NB4 (cell line): ENCODE data around the gene MAD1L1.

Source experiments
- DNase-seq: peaks from one replicate; pipeline ENCODE4 v3.0.0; 2010; ENCODE audit warnings: low read depth
- H3K4me3 ChIP-seq: one replicate; pipeline ENCODE4 v1.5.1; 2011; ENCODE audit warnings: mild to moderate bottlenecking, low read depth, low read length, moderate library complexity
- CTCF ChIP-seq: IDR thresholded peaks from one replicate; pipeline ENCODE4 v1.5.1; 2012; ENCODE audit warnings: low read depth, low read length
- MYC ChIP-seq: IDR thresholded peaks from 2 replicates; pipeline ENCODE4 v1.6.1; 2011; ENCODE audit warnings: low read depth, low read length
- POLR2A ChIP-seq: IDR thresholded peaks from 2 replicates; pipeline ENCODE4 v1.6.1; 2011; ENCODE audit warnings: mild to moderate bottlenecking; ENCODE audit not compliant: insufficient read length; ENCODE audit errors: extremely low read depth
- TF ChIP-seq, protein P1 (sequence below): IDR thresholded peaks from 2 replicates; pipeline ENCODE4 v1.6.1; 2011; ENCODE audit warnings: low read depth, low read length

The MAD1L1 gene

DNA sequence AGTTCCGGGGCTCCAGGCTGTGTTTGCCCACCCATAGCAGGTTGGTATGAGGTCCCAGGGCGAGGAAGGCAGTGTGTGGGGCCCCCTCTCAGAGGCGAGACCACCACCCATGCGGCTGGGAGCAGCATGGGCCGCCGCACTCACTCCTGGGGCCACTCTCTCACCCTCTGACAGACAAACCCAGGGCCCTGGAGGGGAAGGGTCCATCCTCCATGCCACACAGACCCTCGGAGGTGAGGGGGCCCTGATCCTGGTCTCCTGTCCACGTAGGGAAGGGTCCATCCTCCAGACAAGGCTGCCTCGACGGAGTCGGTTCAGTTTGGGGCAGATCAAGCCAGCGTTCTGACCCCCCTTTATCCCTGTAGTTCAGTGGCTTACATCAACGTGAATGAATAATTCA is 331.9 kb downstream of the MAD1L1 start:
- TF ChIP-seq POLR2A = no peak
- no peak overlapping the region for H3K4me3 ChIP-seq
- DNase-seq = no peak

DNA sequence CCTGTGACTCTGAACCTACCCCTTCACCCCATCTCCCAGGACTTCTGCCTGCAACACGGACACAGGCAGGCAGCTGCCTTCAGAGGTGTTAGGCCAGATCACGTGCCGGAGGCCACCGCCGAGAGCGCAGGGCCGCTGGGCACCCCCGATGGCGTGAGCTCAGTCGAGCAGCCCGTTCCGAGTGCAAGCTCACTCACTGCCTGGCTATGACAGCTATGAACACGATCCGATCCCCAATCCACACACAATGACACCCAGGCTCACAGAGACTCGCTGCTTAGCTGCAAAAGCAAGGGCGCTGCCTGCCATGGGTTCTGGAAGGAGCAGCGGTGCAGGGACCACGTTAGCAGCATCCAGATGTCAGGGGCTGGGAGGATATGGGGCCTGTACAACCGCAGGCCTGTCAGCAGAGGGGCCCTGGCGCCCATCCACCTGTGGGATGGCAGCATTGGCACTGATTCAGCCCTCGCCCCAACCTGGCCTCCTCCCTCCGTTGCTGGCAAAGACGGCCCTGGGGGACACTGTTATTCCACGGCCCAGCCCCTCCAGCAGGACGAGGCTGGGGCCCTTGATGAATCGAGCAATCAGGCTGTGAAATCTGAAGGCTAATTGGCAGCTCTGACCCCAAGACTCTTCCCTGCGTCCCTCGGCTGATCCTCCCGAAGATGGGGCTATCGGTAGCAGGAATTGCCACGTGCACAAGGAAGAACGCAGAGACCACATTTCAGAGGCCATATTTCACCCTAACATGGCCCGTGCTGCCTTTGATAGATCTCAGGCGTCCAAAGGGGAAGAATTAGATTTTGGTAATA is 332.6 kb downstream of the MAD1L1 start:
- TF ChIP-seq, protein P1, sequence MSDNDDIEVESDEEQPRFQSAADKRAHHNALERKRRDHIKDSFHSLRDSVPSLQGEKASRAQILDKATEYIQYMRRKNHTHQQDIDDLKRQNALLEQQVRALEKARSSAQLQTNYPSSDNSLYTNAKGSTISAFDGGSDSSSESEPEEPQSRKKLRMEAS = no peak
- no peak for TF ChIP-seq MYC
- TF ChIP-seq CTCF = no peak
- TF ChIP-seq POLR2A = no peak
- DNase-seq = no peak
- H3K4me3 ChIP-seq = no peak overlapping the region

DNA sequence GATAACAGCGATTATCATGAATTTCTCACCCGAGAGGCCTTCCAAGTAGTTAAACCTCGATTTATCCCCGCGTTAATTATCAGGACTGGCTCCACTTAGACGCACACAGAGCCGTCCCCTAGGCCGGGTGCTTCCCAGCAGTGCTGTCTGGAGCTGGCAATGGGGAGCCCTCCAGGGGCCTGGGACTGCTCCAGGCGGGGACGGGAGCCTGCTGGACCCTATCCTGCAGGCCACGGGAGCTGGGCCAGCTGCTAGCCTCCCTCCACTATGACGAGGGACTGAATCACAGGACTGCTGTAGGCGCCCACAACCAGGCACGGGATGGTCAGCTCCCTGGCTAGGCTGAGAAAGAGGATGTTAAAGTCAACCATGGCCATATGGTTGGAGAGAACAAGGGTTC is 333.5 kb downstream of the MAD1L1 start:
- DNase-seq = no peak
- TF ChIP-seq, protein P1 = no peak
- no peak for TF ChIP-seq MYC
- TF ChIP-seq CTCF = no peak
- no peak for TF ChIP-seq POLR2A

GRCh38 chr7:1898628-1899185 is 334.0 kb downstream of the MAD1L1 start:
- H3K4me3 ChIP-seq = no peak overlapping the region
- TF ChIP-seq, protein P1 = no peak
- TF ChIP-seq CTCF (no peak), POLR2A (no peak), MYC (no peak)
- no peak for DNase-seq

More for the DNA sequence above, 333.5 kb downstream of the MAD1L1 start:
- H3K4me3 ChIP-seq = no peak overlapping the region

DNA sequence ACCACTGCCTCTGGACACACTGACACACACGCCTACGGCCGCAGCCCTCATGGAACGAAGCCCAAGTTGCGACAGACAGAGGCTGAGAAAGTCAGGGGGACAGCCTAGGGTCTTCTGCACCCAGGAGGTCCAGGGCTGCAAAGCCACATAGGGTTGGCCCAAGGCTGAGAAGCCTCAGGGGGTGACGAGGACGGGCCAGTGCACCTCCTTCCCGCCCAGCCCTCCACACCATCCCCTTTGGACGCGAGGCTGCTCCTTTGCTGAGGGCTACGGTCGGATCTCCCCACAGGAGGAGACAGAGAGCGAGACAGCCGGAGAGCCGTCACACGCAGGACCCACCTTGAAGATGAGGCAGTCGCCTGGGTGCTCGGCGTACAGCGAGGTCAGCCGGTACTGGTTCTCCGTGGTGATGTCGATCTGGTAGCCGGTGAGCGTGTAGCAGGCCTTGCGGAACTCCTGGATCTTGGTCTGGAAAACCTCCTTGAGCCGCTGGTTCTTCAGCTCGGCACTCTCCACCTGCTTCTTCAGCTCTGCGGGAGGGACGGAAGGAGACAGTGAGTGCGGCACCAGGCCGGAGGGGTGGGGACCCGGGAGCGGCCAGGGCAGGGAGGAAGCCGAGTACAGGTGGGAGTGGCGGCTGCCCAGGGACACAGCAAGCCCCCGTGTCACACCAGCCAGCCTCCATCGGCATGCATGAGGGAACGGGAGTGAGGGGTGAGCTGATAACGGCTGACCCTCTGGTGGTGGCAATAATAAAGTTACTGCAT is 334.7 kb downstream of the MAD1L1 start:
- TF ChIP-seq, protein P1 = no peak
- no peak for TF ChIP-seq POLR2A
- no peak for TF ChIP-seq MYC
- no peak for TF ChIP-seq CTCF
- H3K4me3 ChIP-seq = no peak overlapping the region
- no peak for DNase-seq
